Hypothalamus (tissue), 51 donors: ENCODE results near the gene NAGA.
"Not testable (repeated sequence)": the region's sequence is repeated elsewhere in the genome, so short reads cannot be mapped to it uniquely, and the experiment has no call there.

Experiments
- DNase-seq, 51 donors: peaks; one replicate each; lab custom pipeline; 2025; lab: John Stamatoyannopoulos, UW

Gene NAGA

DNA sequence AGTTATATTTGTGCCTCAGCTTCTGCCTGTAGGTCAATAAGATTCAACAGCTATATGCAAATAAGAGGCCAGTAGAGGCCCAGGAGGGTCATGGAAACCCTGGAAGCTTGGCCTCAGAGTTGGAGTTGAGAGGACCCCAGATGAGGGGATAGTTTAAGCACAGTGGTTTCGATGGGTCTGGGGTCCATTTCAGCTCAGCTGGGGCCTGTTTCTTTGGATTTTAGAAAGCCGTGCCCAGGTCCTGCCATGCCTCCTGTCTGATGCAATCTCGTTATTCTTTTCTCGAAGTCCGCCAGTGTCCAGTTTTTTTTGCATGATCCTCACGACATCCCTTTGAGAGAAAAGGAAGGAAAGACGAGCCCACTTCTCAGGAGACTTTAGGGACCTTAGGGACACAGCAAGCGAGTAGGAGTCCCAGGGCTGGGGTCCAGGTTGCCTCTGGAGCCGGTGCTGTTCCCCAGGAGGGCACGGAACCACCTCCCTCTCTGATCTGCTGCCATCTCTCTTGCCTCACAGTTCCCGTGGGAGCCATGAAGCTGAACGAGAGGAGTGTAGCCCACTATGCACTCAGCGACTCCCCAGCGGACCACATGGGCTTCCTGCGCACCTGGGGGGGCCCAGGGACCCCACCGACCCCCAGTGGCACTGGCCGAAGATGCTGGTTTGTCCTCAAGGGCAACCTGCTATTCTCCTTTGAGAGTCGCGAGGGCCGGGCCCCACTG is 6.3 kb upstream of the NAGA start:
- DNase-seq, result no peak

GRCh38 chr22:42074846-42075676 is 4.4 kb upstream of the NAGA start:
- DNase-seq, result no peak

DNA sequence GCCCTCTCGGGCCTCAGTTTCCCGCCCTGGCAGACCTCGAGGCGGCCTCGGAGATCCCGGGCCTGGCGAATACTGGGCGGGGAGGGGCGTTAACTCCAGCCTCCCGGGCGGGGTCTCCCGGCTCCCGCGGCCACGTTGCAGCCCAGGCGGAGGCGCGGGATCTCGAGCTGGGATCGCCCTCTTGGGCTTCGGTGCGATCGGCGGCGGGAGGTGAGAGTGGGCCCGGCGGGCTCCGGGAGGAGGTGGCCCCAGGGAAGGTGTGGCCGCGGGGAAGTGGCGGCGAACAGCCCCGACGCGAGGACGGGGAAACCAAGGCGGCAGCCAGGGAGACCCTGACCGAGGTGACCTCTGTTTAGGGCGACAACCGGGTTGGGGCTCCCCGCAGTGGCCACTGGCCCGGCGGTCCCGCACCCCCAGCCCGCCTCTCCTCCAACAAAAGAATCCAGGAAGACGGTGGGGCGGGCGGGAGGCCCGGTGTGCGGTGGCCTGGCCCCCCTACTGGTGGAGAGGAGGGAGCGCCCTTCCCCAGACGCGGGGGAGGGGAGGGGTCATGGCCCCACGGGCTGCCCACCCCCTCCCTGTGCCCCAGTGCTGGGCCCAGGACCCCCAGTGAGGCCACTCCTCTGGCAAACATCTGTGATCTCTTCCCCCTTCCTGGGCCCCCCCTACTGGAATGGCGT is 3.7 kb upstream of the NAGA start, which contains the start of gene PHETA2:
Gene PHETA2, plus strand, starts transcription at position 117 of the 680 bp plus-strand sequence. CDS start 3,046 bp downstream, outside the sequence.
- DNase-seq, result peak in 9 of 51 donors; percentile 6 to 20 (median 13)

GRCh38 chr22:42073621-42074041 is 3.0 kb upstream of the NAGA start:
- DNase-seq, result no peak

- DNase-seq, result no peak
Observed at GRCh38 chr22:42072606-42073330, 2.2 kb upstream of the NAGA start.

DNA sequence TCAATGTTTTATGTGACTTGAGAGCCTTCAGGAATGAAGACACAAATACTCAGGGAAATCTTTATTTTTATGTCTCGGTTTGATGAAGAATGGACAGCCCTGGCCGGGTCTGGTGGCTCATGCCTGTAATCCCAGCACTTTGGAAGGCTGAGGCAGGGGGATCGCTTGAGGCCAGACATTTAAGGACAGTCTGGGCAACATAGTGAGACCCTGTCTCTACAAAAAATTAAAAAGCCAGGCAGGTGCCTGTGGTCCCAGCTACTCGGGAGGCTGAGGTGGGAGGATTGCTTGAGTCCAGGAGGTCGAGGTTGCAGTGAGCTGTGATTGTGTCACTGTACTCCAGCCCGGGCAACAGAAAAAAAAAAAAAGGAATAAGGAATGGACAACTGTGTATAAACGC is 896 bp upstream of the NAGA start:
- DNase-seq, result not testable (repeated sequence)

DNA sequence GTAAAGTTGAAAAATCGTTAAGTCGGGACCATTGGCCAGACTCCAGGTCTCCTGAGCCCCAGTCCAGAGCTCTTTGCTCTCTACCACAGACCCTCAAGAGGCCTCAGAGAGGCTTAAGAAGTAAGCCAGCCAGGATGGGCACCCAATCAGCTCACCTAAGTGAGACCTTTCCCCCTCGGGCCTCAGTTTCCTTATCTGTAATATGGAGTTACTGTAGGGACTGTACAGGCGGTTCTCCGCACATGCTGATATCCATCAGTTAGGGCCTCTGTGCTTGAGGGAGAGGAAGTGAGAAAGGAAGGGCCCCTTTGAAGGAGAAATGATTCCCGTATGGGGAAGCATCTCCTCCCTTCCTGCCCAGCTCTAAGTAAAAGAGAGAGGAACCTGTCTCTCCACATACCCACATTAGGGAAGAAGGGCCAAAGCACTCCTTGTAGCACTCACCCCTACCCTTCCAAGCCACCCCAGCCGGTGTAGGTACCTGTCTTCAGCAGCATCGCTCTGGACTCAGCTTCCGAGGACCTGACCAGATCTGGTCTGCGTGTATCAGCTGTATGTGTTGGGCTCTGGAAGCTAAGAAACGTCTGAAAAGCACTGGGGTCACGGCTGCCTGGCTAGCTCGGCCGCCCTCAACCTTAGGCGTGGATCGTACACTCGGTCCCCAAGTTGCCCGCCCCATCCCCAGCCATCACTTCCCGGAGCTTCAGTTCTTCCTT is 653 bp downstream of the NAGA start:
- DNase-seq, result peak in 2 of 51 donors; percentile 45 to 52

DNA sequence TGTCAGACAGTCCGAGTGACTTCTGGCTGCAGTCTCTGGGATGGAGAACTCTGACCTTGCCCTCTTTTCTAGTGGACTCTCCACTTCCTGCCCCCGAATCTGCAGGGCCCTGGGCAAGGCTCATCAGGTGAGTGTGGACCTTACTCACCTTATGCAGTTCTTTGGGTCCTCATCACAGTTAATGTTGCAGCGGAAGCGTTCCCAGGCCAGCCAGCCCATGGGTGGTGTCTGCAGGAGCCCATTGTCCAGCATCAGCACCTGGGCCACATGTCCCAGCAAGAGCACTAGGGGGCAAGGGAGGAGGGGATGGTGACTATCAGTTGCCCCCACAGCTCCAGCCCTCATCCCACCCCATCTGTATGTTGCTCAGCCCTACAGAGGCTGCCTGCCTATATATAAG is 2.3 kb downstream of the NAGA start:
- no peak for DNase-seq

DNA sequence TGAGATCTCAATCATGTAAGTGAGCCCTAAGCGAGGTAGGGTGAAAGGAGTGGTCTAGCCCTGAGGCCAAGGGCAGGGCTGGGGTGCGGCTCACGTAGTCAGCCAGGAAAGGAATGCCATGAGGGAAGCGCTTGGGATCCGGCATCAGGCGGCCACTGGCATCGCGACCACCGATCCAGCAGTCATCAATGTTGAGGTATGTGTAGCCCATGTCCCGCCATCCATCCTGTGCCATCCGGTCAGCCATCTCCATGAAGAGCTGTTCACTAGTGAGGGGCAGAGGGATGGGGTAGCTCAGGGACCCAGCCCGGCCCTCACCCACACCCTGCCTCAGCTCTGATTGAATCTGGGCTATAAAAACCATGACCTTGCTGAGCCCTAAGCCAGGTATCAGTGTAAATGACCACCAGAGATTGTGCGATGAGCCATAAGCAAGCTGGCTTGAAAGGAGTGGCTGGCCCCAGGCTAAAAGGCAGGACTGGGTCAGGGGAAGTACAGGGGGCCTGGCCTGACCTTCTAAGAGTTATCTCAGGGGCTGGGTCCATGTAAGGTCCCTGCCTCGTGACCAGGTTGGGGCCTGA is 2.9 kb downstream of the NAGA start:
- no peak for DNase-seq

- no peak for DNase-seq
Observed at GRCh38 chr22:42066937-42067336, 3.7 kb downstream of the NAGA start.

GRCh38 chr22:42066126-42066761 is 4.4 kb downstream of the NAGA start:
- no peak for DNase-seq

DNA sequence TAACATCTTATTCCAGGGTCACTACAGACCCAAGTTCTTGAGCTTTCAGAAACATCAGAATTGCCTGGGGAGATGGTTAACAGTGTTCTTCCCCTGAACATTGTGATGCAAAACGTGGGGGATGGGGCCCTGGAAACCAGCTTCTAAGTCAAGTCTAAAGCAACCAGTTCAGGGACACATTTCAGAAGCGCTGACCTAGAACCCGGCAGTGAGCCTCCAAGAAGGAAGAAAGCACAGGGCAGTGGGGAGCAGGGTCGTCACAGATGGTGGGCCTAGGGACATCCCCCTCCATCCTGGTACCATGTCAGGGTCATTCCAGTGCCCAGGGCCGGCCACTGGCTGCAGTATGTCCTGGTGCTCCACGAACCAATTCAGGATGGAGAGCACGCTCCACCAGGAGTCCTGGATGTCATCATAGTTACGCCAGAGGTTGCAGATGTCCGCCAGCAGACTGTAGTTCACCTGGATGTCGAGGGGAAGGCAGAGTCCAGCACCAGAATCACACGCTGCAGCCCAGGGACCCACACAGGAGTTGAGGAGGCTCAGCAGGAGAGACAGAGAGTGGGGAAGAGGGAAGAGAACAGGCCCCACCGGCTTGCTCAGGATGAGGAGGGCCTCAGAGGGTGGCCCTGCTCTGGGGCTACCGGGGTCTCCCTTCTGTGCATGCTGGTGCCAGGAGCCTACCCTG is 5.0 kb downstream of the NAGA start:
- DNase-seq, result no peak

DNA sequence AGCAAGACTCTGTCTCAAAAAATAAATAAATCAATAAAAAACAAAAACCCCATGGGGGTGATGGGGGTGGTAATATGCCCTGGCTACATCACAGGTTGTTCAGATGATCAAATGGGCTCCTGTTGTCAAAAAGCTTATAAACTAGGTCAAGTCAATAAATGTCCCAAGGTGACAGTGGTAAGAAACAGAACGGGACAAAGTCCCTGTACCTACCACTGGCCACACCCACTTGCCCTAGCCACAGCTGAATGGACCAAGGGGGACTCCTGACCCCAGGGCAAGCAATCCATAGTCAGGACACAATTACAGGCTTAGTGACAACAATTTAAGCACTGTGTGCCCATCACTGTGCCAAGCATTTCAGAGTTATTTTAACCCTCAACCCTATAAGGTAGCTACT is 6.0 kb downstream of the NAGA start:
- no peak for DNase-seq

DNA sequence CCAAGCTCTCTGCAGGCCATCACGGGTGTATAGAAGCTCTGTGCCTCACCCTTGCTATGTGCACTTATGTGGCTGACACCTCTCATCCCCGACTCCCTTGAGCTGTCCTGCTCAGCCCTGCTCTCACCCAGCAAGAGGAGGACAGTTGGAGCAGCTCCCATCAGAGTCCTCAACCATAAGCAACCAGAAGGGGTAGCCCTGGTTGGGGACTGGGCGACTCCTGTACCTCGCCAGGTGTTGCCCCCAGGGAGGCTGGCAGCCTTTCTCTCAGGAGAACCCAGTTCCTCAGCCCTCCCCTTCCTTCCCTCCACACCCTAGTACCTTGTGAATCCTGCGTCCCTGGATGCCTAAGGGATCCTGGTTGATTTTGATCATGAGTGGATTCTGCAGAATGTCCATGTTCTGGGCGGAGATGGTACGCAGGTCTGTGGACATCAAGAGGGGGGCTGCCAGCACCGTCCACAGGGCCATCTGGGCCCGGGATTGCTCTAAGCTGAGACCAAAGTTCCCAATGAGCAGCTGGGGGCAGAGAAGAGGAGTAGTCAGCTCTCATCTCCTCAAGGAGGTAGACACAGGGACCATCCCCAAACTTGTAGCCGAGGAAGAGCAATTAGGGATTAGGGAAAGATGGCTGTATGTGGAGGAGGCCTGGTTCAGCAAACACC is 8.0 kb downstream of the NAGA start:
- DNase-seq, result no peak

GRCh38 chr22:42061041-42061440 is 9.6 kb downstream of the NAGA start:
- DNase-seq, result no peak

DNA sequence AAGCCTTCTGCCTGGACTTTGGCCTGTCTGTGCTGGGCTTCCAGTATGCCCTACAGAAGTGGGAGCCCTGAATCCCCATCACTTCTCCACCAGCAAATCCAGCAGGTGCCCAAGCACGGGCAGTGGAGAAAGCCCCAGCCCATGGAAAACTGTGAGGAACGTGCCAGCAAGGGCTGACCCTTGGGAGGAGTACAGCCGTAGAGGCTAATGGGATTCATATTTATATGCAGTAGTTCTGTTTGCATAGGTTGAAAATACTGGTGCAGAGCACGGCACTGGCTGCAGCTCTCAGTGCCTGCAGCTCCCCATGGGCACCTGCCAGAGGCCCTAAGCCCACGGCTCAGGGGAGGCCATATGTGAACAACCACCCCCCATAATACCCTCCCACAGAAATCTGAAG is 10.1 kb downstream of the NAGA start:
- no peak for DNase-seq

- no peak for DNase-seq
Observed at GRCh38 chr22:42056757-42057511, 13.7 kb downstream of the NAGA start.
